ENCODE results near the gene PIPOX. TPM values are rescaled to one million over a fixed set of nuclear protein-coding genes. Genes with fewer than 3 reads are reported as not detected.

PIPOX gene, protein sequence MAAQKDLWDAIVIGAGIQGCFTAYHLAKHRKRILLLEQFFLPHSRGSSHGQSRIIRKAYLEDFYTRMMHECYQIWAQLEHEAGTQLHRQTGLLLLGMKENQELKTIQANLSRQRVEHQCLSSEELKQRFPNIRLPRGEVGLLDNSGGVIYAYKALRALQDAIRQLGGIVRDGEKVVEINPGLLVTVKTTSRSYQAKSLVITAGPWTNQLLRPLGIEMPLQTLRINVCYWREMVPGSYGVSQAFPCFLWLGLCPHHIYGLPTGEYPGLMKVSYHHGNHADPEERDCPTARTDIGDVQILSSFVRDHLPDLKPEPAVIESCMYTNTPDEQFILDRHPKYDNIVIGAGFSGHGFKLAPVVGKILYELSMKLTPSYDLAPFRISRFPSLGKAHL
- total RNA-seq = 1 to 10 TPM; 4.0 to 4.4 TPM
- 10 to 100 TPM in 1 of 2 donors, 1 to 10 TPM in 1; 9.4 to 10.2 TPM for polyA plus RNA-seq (ENCODE audit: insufficient read length in 2 of 2)
- long read RNA-seq, donor 1, partial matches to known transcripts = 18 of 20 reads
- long read RNA-seq, donor 1, other reads (novel, unspliced or antisense) = 0 of 20 reads
- long read RNA-seq, donor 2, partial matches to known transcripts = 0 of 1 reads
- long read RNA-seq, donor 2, other reads (novel, unspliced or antisense) = 0 of 1 reads
- long read RNA-seq, donor 3, partial matches to known transcripts = 19 of 19 reads
- long read RNA-seq, donor 3, other reads (novel, unspliced or antisense) = 0 of 19 reads
- long read RNA-seq, donor 4 = 0 reads

DNA sequence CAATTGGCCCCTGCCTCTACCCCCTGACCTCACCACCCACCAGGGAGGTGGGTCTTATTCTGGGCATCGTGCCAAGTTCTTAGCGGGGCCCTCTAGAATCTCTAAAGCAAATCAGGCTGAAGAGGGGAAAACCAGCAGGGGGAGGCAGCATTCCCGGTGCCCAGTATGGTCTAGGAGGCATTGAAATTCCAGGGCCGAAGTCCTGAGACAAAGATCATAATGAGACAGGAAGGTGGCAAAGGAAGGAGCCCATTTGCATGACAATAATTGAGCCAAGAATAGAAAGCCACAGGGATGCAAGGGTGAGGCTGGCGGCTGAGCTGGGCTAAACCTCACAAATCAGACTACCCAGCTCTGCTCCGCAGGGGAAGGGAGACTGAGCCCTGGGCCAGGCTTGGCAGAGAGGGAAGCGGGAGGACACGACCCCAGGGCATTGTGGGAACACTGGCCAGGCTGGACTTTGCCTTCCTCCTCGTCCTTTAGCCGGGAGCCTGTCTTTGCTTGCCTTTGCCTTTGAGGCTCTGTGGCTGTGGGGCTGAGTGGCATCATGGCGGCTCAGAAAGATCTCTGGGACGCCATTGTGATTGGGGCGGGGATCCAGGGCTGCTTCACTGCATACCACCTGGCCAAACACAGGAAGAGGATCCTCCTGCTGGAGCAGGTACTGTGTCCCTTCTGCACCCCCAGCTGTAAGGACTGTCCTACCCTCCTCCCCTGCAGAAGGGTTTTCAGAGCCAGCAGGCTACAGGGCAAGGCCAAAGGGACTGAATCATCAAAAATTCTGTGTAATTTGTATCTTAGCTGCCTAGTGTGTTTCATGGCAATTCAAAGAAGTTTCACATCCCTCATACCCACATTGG lies at the start of gene PIPOX:
Gene PIPOX (plus strand): TSS at position 463 of the 860 bp plus-strand sequence. CDS start 85 bp downstream, at position 548.
- H3K4me3 ChIP-seq (ENCODE audit: low read depth, low read length) = no peak within 1 kb of the TSS
- peak in 2 of 6 donors; percentile 92 to 93 for DNase-seq (ENCODE audit: low read depth in 4 of 6, low spot score in 6 of 6)

DNA sequence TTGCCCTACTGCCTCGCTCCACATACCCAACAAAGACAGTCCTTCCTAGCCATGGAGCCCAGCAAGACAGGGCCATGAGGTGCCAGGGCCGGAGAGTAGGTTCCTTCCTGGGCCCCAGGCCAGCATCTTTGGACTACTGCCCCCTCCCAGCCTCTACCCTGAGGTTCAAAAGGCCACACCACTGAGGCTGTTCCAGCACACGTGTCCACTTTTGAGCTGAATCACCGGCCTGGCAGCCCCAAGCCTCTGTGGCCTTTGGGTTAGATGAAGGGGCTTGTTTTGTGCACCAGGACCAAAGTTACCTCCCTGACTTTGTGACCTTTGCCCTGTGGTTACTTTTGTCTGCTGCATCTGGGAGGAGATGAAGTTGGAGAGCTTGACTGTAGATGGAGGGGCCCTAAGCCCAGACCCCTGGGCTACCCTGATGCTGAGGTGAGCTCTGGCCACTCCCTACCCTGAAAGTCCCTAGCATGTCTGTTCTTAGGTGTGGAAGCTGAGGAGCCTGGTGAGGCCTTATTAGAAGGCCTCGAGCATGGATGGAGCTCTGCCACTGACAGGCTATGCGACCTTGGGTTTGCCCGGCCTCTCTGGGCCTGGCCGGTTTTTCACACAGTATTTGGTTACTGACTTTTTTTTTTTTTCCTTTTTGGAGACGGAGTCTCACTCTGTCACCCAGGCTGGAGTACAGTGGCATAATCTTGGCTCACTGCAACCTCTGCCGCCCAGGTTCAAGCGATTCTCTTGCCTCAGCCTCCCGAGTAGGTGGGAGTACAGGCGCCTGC lies 49.1 kb upstream of the PIPOX start:
- H3K4me1 ChIP-seq (ENCODE audit: control insufficient read depth, insufficient read depth, low read length) = peaks cover 38% of the 10 kb centered on the region

More for the DNA sequence above, at the start of gene PIPOX:
- no peaks in the 10 kb centered on the region for H3K36me3 ChIP-seq (ENCODE audit: control insufficient read depth, insufficient read depth, low read length)
- peaks cover 75% of the 10 kb centered on the region for H3K4me1 ChIP-seq (ENCODE audit: control insufficient read depth, insufficient read depth, low read length)
- 17% methylated on average over 12 of the region's 13 CpGs for WGBS (ENCODE audit: insufficient coverage)
- peak within 1 kb of the TSS; percentile 75 for H3K27ac ChIP-seq (ENCODE audit: low read depth, low read length)
- H3K9me3 ChIP-seq (ENCODE audit: control insufficient read depth, insufficient read depth, low read length) = no peaks in the 10 kb centered on the region
- no peaks in the 10 kb centered on the region for H3K27me3 ChIP-seq (ENCODE audit: control insufficient read depth, insufficient read depth, low read length)

DNA sequence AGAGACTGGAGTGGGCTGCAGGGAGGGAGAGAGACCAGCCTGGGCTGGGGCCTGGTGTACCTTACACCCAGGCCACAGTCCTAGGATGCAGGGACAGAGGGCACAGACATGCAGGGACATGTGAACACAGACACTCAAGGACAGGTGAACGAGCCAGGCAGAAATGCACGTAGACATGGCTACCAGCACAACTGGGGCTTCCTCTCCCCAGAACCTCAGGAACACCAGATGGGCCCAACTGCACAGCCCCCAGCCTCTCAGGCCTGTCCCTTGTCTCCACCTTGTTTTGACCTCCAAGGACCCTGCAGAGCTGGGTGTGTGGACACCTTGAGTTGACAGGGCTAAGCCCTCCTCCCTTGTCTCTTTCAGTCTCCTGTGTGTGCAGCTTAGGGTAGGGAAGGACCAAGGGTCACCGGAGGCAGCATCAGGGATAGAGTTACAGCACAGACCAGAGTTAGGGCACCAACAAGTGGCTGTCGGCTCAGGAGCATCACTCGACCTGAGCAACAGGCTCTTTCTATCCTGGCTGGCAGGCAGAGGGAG lies 46.3 kb upstream of the PIPOX start:
- Histone ChIP-seq H3K27ac (ENCODE audit: low read depth, low read length) (no peak overlapping the region), H3K4me3 (ENCODE audit: low read depth, low read length) (no peak overlapping the region), H3K4me1 (ENCODE audit: control insufficient read depth, insufficient read depth, low read length) (peaks cover 50% of the 10 kb centered on the region), H3K9me3 (ENCODE audit: control insufficient read depth, insufficient read depth, low read length) (no peaks in the 10 kb centered on the region), H3K36me3 (ENCODE audit: control insufficient read depth, insufficient read depth, low read length) (peaks cover 7% of the 10 kb centered on the region), H3K27me3 (ENCODE audit: control insufficient read depth, insufficient read depth, low read length) (no peaks in the 10 kb centered on the region)
- 62% methylated on average over 5 of the region's 5 CpGs for WGBS (ENCODE audit: insufficient coverage)
- no peak for DNase-seq (ENCODE audit: low read depth in 4 of 6, low spot score in 6 of 6)

More for the DNA sequence above, 49.1 kb upstream of the PIPOX start:
- Histone ChIP-seq H3K27me3 (ENCODE audit: control insufficient read depth, insufficient read depth, low read length) (no peaks in the 10 kb centered on the region), H3K27ac (ENCODE audit: low read depth, low read length) (no peak overlapping the region), H3K4me3 (ENCODE audit: low read depth, low read length) (no peak overlapping the region), H3K36me3 (ENCODE audit: control insufficient read depth, insufficient read depth, low read length) (peaks cover 7% of the 10 kb centered on the region), H3K9me3 (ENCODE audit: control insufficient read depth, insufficient read depth, low read length) (no peaks in the 10 kb centered on the region)
- WGBS (ENCODE audit: insufficient coverage) = 86% methylated on average over 9 of the region's 13 CpGs
- no peak for DNase-seq (ENCODE audit: low read depth in 4 of 6, low spot score in 6 of 6)

DNA sequence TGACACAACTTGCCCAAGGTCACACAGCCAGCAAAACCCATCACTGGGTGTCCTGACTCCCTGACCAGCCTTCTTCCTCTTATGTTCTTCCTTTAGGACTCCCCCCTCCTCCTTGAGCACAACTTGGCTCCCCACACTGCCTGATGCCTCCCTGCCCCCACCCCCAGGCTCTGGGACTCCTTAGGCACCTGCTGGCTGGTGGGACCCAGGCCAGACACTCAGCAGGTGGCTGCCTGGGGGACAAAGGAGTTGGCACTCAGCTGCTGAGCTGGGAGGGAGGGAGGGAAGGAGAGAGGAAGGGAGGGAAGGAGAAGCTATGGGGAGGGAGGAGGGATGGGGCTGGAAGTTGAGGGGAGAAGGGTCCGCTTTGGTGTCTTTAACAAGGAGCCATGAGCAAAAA lies 45.1 kb upstream of the PIPOX start:
- Histone ChIP-seq H3K36me3 (ENCODE audit: control insufficient read depth, insufficient read depth, low read length) (peaks cover 7% of the 10 kb centered on the region), H3K9me3 (ENCODE audit: control insufficient read depth, insufficient read depth, low read length) (no peaks in the 10 kb centered on the region), H3K27me3 (ENCODE audit: control insufficient read depth, insufficient read depth, low read length) (no peaks in the 10 kb centered on the region), H3K4me1 (ENCODE audit: control insufficient read depth, insufficient read depth, low read length) (peaks cover 50% of the 10 kb centered on the region), H3K27ac (ENCODE audit: low read depth, low read length) (no peak overlapping the region), H3K4me3 (ENCODE audit: low read depth, low read length) (no peak overlapping the region)
- peak in 1 of 6 donors; percentile 89 for DNase-seq (ENCODE audit: low read depth in 4 of 6, low spot score in 6 of 6)
- WGBS (ENCODE audit: insufficient coverage) = 79% methylated on average over 1 of the region's 1 CpG

DNA sequence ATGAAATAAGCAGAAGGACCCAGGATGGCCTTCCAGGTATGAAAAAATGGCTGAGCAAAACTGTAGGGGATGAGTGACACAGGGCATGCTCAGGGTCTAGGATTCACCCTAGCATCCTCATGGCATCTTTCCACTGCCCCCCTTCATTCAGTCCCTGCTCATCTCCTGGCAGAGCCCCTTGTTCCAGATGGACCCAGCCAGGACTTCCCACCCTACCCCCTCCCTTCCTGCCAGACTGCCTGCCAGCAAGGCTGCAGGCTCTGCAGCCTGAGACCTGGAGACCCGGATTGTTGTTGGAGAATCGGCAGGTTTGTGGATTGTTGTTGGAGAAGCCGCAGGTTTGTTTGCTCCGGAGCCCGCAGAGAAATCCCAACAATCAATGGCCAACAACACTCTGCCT lies 43.7 kb upstream of the PIPOX start:
- no CpG with 5 or more reads among the region's 5 CpGs for WGBS (ENCODE audit: insufficient coverage)
- peak in 1 of 6 donors; percentile 71 for DNase-seq (ENCODE audit: low read depth in 4 of 6, low spot score in 6 of 6)
- Histone ChIP-seq H3K9me3 (ENCODE audit: control insufficient read depth, insufficient read depth, low read length) (no peaks in the 10 kb centered on the region), H3K27ac (ENCODE audit: low read depth, low read length) (no peak overlapping the region), H3K36me3 (ENCODE audit: control insufficient read depth, insufficient read depth, low read length) (peaks cover 9% of the 10 kb centered on the region), H3K27me3 (ENCODE audit: control insufficient read depth, insufficient read depth, low read length) (peaks cover 8% of the 10 kb centered on the region), H3K4me3 (ENCODE audit: low read depth, low read length) (no peak overlapping the region), H3K4me1 (ENCODE audit: control insufficient read depth, insufficient read depth, low read length) (peaks cover 61% of the 10 kb centered on the region)

DNA sequence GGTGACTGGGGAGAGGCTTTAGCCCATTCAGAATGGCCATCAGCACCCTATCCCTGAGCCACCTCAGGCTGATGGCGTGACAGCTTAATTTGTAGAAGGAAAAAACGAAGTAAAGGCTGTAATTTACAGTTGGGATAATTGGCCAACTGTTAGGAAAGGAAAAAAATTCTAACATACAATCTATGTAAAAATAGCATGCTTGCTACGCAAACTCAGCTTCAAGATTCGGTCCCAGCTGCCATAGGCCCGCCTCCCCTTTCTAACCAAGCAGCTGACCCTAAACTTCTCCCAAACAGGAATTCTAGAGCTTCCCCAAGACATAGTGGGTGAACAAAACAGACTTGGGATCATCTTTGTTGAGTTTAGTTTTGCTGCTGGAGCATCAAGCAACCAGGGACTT lies 42.0 kb upstream of the PIPOX start:
- no CpG with 5 or more reads among the region's 5 CpGs for WGBS (ENCODE audit: insufficient coverage)
- peaks cover 74% of the 10 kb centered on the region for H3K4me1 ChIP-seq (ENCODE audit: control insufficient read depth, insufficient read depth, low read length)
- no peak overlapping the region for H3K27ac ChIP-seq (ENCODE audit: low read depth, low read length)
- DNase-seq (ENCODE audit: low read depth in 4 of 6, low spot score in 6 of 6) = peak in 1 of 6 donors; percentile 51
- peaks cover 18% of the 10 kb centered on the region for H3K27me3 ChIP-seq (ENCODE audit: control insufficient read depth, insufficient read depth, low read length)
- no peak overlapping the region for H3K4me3 ChIP-seq (ENCODE audit: low read depth, low read length)
- H3K9me3 ChIP-seq (ENCODE audit: control insufficient read depth, insufficient read depth, low read length) = no peaks in the 10 kb centered on the region
- peaks cover 5% of the 10 kb centered on the region for H3K36me3 ChIP-seq (ENCODE audit: control insufficient read depth, insufficient read depth, low read length)

GRCh38 chr17:29002811-29003210 lies 40.1 kb upstream of the PIPOX start:
- Histone ChIP-seq H3K4me3 (ENCODE audit: low read depth, low read length) (no peak overlapping the region), H3K36me3 (ENCODE audit: control insufficient read depth, insufficient read depth, low read length) (peaks cover 2% of the 10 kb centered on the region), H3K4me1 (ENCODE audit: control insufficient read depth, insufficient read depth, low read length) (peaks cover 68% of the 10 kb centered on the region), H3K27ac (ENCODE audit: low read depth, low read length) (no peak overlapping the region), H3K9me3 (ENCODE audit: control insufficient read depth, insufficient read depth, low read length) (no peaks in the 10 kb centered on the region), H3K27me3 (ENCODE audit: control insufficient read depth, insufficient read depth, low read length) (peaks cover 18% of the 10 kb centered on the region)
- DNase-seq (ENCODE audit: low read depth in 4 of 6, low spot score in 6 of 6) = peak in 1 of 6 donors; percentile 28
- 38% methylated on average over 2 of the region's 4 CpGs for WGBS (ENCODE audit: insufficient coverage)

DNA sequence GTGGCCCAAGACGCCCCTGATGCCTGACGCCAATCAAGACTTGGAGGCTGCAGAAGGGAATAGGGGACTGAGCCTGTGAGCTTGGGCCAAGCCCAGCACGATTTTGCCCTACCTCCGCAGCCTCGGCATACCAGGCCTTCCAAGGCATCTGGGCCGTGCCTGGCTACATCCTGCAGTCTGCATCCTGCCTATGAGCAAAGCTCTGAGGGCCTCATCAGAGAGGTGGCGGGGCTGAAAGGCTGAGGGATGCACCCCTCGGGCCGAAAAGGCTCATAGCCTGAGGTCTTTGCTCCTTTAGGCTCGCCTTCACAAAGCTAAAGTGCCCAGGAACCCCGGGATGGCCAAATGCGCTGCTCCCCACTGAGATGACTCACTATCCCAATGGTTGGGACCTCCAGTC lies 39.7 kb upstream of the PIPOX start:
- Histone ChIP-seq H3K9me3 (ENCODE audit: control insufficient read depth, insufficient read depth, low read length) (no peaks in the 10 kb centered on the region), H3K27me3 (ENCODE audit: control insufficient read depth, insufficient read depth, low read length) (peaks cover 18% of the 10 kb centered on the region), H3K4me1 (ENCODE audit: control insufficient read depth, insufficient read depth, low read length) (peaks cover 65% of the 10 kb centered on the region), H3K36me3 (ENCODE audit: control insufficient read depth, insufficient read depth, low read length) (peaks cover 2% of the 10 kb centered on the region), H3K4me3 (ENCODE audit: low read depth, low read length) (peak overlapping the region; percentile 2), H3K27ac (ENCODE audit: low read depth, low read length) (no peak overlapping the region)
- DNase-seq (ENCODE audit: low read depth in 4 of 6, low spot score in 6 of 6) = no peak
- WGBS (ENCODE audit: insufficient coverage) = 67% methylated on average over 12 of the region's 12 CpGs
